IgD-negative memory B cell (primary cell): ENCODE results near the gene NCKAP5. TPM values are rescaled to one million over a fixed set of nuclear protein-coding genes. Genes with fewer than 3 reads are reported as not detected.

ENCODE experiments used
- H3K27ac Mint-ChIP-seq, 3 donors: one replicate each; pipeline ENCODE4 v1.8.0; 2020 to 2022; ENCODE audit warnings: mild to moderate bottlenecking in 3 of 3, mixed read lengths in 3 of 3, moderate library complexity in 1 of 3
- H3K27me3 Mint-ChIP-seq: one replicate; pipeline ENCODE4 v1.8.0; 2021; ENCODE audit warnings: mixed read lengths
- H3K36me3 Mint-ChIP-seq: one replicate; pipeline ENCODE4 v1.8.0; 2020; ENCODE audit warnings: mild to moderate bottlenecking, mixed read lengths
- H3K4me1 Mint-ChIP-seq, 3 donors: one replicate each; pipeline ENCODE4 v1.8.0; 2020 to 2022; ENCODE audit warnings: mixed read lengths in 3 of 3, mild to moderate bottlenecking in 1 of 3
- H3K4me3 Mint-ChIP-seq, 4 donors: one replicate each; pipeline ENCODE4 v1.8.0; 2020 to 2022; ENCODE audit warnings: mild to moderate bottlenecking in 4 of 4, mixed read lengths in 4 of 4, moderate library complexity in 3 of 4
- H3K9me3 Mint-ChIP-seq, 3 donors: one replicate each; pipeline ENCODE4 v1.8.0; 2020 to 2021; ENCODE audit warnings: mixed read lengths in 3 of 3, mild to moderate bottlenecking in 1 of 3
- polyA plus RNA-seq: library from polyadenylated mRNA; unstranded; fragments of 300-500 nt; fragmentation: Illumina TruSeq; gene quantifications from one replicate; pipeline ENCODE4 v1.2.3, GENCODE V29; 2021

NCKAP5 gene
- polyA plus RNA-seq, 1 donor from 2014 or later, result not detected

DNA sequence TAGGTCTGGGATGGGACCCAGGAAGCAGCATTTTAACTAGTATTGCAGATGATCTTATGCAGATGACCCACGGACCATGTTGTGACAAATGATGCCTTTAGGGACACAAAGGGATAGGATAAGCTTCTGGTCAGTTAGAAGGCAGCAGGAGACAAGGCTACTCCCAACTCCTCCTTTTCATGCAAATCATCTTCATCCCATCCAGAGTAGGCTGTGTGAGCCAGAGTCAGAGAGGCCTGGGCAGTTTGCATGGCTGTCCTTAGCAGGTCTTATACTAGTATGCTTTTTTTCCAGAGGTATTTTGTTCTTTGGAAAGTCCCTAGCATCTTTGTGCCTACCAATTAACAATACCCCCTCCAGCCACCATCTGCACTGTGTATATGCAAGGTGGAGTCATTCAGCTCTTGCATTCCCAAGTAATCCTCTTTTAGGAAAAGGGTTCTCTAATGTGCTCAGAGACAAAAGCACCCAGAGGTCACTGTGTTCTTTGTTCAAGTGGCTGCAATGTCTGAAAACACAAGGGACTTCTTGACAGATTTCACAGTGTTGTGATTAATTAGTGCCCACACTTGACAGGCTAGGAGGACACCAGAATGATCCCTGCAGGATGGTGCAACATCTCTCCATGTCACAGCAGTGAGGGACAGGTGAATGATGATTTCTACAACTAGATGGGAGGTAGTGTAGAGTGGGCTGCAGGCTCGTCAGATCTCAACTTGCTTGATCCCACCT is 225.8 kb downstream of the NCKAP5 start:
- H3K4me3 Mint-ChIP-seq, result no peak overlapping the region
- H3K27me3 Mint-ChIP-seq, result no peaks in the 10 kb centered on the region
- no peaks in the 10 kb centered on the region for H3K4me1 Mint-ChIP-seq
- peaks cover 0 to 3% (median 0%) of the 10 kb centered on the region in 3 donors for H3K9me3 Mint-ChIP-seq
- no peak overlapping the region for H3K27ac Mint-ChIP-seq
- no peaks in the 10 kb centered on the region for H3K36me3 Mint-ChIP-seq

DNA sequence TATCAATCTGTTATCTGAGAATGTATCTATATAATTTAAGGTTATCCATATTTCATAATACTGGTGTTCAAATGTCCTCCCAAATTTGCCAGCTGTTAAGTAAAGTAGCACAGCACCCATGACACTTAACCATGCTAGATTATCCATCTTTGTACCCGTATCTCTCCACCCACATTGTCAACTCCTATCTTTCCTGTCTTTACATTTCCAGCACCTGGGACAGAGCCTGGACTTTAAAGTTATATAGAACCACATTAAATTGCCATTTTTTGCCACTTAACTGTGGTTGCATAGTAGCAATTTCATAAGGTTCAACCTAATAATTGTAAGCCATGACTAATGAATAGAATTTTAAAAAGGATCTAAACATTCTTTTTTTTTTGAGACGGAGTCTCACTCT is 226.7 kb downstream of the NCKAP5 start:
- H3K36me3 Mint-ChIP-seq, result no peaks in the 10 kb centered on the region
- no peak overlapping the region for H3K4me3 Mint-ChIP-seq
- no peak overlapping the region for H3K27ac Mint-ChIP-seq

DNA sequence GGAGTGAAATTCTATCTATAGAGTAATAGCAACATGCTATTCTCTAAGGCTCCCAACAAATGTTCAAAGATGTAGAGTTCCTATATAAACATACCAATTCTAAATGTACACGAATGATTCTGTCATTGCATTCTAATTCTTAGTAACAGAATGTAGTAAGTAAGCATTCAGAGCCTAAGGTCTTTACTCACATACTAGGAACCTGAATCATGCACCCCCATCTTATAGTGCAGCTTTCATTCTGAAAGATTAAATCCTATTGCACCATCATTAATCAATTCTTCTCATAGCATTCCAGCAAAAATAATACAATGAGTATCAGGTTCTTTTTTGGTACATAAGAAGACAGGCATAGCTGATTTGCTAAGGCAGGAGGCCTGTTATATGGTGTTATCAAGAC is 230.0 kb downstream of the NCKAP5 start:
- peaks cover 0 to 3% (median 0%) of the 10 kb centered on the region in 3 donors for H3K9me3 Mint-ChIP-seq
- no peak overlapping the region for H3K27ac Mint-ChIP-seq

More for the DNA sequence above, 226.7 kb downstream of the NCKAP5 start:
- no peaks in the 10 kb centered on the region for H3K4me1 Mint-ChIP-seq
- H3K9me3 Mint-ChIP-seq, result peaks cover 0 to 3% (median 0%) of the 10 kb centered on the region in 3 donors
- no peaks in the 10 kb centered on the region for H3K27me3 Mint-ChIP-seq

DNA sequence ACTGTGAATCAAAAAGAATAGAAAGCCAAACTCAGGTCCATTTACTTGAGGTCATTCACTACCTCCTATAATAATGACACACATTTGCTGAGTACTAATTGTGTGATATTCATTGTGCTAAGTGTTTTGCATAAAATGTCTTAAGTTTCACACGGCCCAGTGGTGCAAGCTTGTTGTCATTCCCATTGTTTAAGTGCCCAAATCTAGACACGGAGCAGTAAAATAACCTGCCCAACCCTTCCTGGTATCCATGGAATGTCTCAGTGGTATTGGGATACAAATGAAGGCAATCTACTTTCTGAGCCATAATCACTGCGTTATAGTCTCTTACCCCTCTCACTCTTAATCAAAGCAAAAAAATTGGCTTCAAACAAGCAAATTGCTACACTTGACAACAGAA is 233.3 kb downstream of the NCKAP5 start:
- Mint-ChIP-seq H3K4me3 (no peak overlapping the region), H3K36me3 (no peaks in the 10 kb centered on the region)

More for the DNA sequence above, 230.0 kb downstream of the NCKAP5 start:
- H3K36me3 Mint-ChIP-seq, result no peaks in the 10 kb centered on the region
- H3K4me1 Mint-ChIP-seq, result no peaks in the 10 kb centered on the region
- H3K4me3 Mint-ChIP-seq, result no peak overlapping the region
- H3K27me3 Mint-ChIP-seq, result no peaks in the 10 kb centered on the region

DNA sequence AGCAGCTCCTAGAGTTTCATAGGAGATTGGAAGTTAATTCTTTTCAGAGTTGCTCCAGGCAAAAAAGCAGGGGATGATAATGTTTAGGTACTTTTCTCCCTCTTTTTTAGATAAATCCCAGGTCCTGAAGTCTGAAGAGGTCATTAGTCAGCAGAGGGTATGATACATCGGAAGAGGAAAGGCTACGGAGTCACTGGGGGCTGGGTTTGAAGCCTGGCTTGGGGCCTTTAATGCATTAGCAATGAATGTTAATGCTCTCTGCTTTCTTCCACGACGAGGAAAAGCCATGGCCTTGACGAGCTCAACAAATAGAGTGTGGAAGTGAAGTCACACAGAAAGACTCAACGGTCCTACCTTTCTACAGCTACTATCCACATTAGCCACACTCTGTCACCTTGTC is 235.1 kb downstream of the NCKAP5 start:
- no peaks in the 10 kb centered on the region for H3K27me3 Mint-ChIP-seq
- H3K4me1 Mint-ChIP-seq, result no peaks in the 10 kb centered on the region
- H3K4me3 Mint-ChIP-seq, result no peak overlapping the region
- peaks cover 0 to 3% (median 0%) of the 10 kb centered on the region in 3 donors for H3K9me3 Mint-ChIP-seq
- H3K27ac Mint-ChIP-seq, result no peak overlapping the region
- no peaks in the 10 kb centered on the region for H3K36me3 Mint-ChIP-seq

More for the DNA sequence above, 233.3 kb downstream of the NCKAP5 start:
- Mint-ChIP-seq H3K9me3 (peaks cover 0 to 3% (median 0%) of the 10 kb centered on the region in 3 donors), H3K4me1 (no peaks in the 10 kb centered on the region), H3K27ac (no peak overlapping the region), H3K27me3 (no peaks in the 10 kb centered on the region)

DNA sequence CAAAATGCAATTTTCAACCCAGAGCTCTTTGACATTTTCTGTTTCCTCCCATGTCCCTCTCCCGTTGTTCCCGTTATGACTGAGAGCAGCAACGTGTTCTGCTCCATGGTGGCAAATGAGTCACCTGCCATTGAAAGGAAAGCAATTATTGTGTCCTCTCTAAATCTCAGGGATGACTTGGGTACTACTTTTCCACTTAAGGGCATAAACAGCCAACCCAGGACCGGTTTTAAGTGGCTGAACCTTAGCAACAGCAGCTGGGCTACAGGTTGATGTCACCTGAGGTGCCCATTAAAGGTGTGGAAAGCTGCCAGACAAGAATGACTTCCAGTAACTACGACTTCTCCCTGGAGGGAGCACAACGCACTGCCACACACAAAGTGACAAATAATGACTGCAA is 236.8 kb downstream of the NCKAP5 start:
- Mint-ChIP-seq H3K4me1 (no peaks in the 10 kb centered on the region), H3K36me3 (no peaks in the 10 kb centered on the region), H3K27ac (no peak overlapping the region), H3K27me3 (no peaks in the 10 kb centered on the region), H3K9me3 (peaks cover 0 to 3% (median 0%) of the 10 kb centered on the region in 3 donors), H3K4me3 (no peak overlapping the region)

DNA sequence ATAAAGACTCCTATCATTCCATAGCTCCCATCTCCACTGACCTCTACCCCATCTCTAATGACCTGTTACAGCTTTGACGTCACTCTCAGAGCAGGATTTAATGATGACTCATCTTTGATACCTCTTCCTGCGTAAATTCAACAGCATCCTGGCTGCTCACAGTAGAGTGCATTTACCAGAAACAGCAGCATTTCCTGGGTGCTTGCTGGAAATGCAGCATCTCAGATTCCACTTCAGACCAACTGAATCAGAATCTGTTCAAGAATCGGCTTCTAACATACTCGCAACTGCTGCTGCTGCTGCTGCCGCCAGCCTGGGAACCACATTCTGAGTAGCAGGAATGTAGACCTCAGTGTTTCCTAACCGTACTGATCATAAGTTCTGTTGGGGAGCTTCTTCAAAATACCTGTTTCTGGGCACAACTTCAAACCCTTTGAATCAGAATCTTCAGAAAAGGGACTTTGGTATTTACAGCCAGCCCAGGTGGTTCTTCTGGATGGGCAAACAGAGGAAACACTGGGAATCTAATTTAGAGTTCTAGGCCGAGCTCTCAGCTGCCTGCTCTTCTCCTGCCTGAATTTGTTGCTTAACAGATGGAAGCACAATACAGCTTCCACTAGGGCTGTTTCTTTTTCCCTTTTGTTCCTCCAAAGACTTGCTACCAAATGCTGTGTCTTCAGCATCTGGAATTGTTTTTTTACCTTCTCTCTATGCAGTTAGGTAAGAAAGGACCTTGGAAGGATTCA is 241.4 kb downstream of the NCKAP5 start:
- H3K4me3 Mint-ChIP-seq, result no peak overlapping the region
- no peak overlapping the region for H3K27ac Mint-ChIP-seq
- H3K27me3 Mint-ChIP-seq, result no peaks in the 10 kb centered on the region
- no peaks in the 10 kb centered on the region for H3K36me3 Mint-ChIP-seq
- no peaks in the 10 kb centered on the region for H3K9me3 Mint-ChIP-seq
- H3K4me1 Mint-ChIP-seq, result no peaks in the 10 kb centered on the region

DNA sequence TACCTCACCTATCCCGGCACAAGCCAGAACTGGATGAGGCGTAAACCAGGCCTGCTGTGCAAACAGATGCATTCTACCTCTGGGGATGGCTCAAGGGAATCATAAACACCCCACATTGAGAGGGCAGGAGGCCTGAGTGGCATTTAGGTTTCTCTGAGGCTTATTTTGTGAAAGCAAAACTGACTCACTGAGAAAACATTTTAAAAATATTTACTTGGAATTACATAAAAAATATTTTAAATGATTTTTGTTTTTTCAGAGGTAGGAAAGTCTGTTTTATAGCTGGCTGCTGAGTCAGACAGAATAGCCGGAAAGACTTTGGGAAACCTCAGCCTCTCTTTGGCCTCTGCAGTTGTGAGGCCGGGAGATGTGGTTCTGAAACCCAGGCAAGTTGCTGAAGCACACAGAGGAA is 244.1 kb downstream of the NCKAP5 start:
- Mint-ChIP-seq H3K36me3 (no peaks in the 10 kb centered on the region), H3K4me1 (no peaks in the 10 kb centered on the region), H3K27me3 (no peaks in the 10 kb centered on the region), H3K27ac (no peak overlapping the region), H3K4me3 (no peak overlapping the region), H3K9me3 (peaks cover 0 to 3% (median 0%) of the 10 kb centered on the region in 3 donors)

DNA sequence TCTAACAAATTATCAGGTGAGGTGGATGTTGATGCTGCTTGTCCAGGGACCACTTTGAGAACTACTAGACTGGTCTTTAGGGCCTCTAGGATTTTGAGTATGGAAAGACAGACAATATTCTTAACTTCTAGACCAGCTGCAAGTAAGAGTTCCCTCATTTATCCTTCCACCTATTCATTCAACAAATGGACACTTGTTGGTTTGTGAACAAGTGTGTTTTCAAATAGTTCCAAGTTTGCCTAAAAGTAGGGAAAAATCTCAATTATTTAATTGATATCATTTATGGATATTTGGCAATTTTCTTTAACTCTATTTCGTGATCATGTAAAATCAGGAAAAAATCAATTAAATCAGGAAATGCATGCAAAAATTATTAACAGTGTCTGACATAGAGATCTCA is 245.4 kb downstream of the NCKAP5 start:
- Mint-ChIP-seq H3K4me1 (no peaks in the 10 kb centered on the region), H3K9me3 (peaks cover 0 to 3% (median 0%) of the 10 kb centered on the region in 3 donors), H3K27ac (no peak overlapping the region), H3K4me3 (no peak overlapping the region), H3K36me3 (no peaks in the 10 kb centered on the region), H3K27me3 (no peaks in the 10 kb centered on the region)

DNA sequence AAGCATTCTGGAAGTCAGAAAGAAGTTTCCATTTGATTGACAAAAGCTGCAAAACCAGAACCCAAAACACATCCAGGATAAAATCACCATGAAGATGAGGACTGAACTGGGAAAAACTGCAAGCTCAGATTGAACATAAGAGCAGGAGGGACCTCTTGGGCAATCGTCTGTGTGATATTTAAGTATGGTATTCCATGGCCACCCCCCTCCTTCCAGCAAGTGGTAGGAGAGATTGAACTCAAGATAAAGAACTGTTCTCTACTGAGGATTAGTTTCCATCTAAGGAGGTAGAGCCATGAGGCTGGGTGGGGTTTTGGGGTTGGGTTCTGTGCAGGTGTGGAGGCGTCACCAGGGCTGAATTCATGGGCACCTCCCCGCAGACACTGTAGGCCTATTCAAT is 251.1 kb downstream of the NCKAP5 start:
- H3K27me3 Mint-ChIP-seq, result peaks cover 3% of the 10 kb centered on the region
- H3K4me1 Mint-ChIP-seq, result peaks cover 0 to 1% (median 0%) of the 10 kb centered on the region in 3 donors
- peaks cover 0 to 3% (median 0%) of the 10 kb centered on the region in 3 donors for H3K9me3 Mint-ChIP-seq
- H3K27ac Mint-ChIP-seq, result no peak overlapping the region
- no peak overlapping the region for H3K4me3 Mint-ChIP-seq
- peaks cover 3% of the 10 kb centered on the region for H3K36me3 Mint-ChIP-seq

DNA sequence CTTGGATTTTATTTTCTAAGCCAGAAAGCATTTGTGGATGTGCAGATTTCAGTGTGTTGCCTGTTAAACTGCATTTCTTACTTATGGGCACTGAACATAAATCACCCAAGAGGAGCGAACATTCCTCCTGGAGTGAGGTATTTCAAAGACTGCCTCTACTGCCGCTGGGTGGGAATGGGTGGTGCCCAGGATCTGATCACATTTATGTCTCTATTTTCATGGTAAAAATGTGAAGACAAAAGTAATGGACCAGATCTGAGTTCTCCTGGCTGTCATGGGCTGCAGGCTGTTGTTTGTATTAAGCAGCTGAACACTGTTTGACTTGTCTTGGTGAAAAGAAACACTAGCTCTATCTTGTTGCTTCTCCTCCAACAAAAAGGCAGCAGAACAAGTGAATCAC is 251.7 kb downstream of the NCKAP5 start:
- H3K27me3 Mint-ChIP-seq, result peaks cover 3% of the 10 kb centered on the region
- H3K9me3 Mint-ChIP-seq, result peaks cover 0 to 3% (median 0%) of the 10 kb centered on the region in 3 donors
- H3K36me3 Mint-ChIP-seq, result peaks cover 3% of the 10 kb centered on the region
- no peak overlapping the region for H3K27ac Mint-ChIP-seq
- peaks cover 0 to 1% (median 0%) of the 10 kb centered on the region in 3 donors for H3K4me1 Mint-ChIP-seq
- H3K4me3 Mint-ChIP-seq, result no peak overlapping the region

DNA sequence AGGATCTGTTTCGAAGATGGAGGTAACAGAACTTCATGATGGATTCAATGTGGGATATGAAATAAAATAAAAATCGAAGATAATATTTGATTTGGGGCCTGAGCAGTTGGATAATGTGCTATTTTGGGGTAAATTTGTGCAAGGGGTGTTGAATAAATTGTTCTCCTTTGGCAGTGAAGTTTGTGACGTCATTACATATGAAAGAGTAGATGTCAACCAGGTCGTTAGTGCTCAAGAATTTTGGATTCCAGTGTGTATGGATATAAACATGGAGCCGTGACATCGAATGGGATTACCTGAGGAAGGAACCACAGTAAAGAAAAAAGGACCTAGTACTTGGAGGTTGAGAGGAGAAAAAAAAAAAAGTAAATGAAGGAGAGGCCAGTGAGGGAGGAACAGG is 253.0 kb downstream of the NCKAP5 start:
- Mint-ChIP-seq H3K27ac (no peak overlapping the region), H3K27me3 (peaks cover 3% of the 10 kb centered on the region), H3K4me1 (peaks cover 0 to 1% (median 0%) of the 10 kb centered on the region in 3 donors), H3K36me3 (peaks cover 3% of the 10 kb centered on the region), H3K9me3 (peaks cover 0 to 2% (median 0%) of the 10 kb centered on the region in 3 donors), H3K4me3 (no peak overlapping the region)

DNA sequence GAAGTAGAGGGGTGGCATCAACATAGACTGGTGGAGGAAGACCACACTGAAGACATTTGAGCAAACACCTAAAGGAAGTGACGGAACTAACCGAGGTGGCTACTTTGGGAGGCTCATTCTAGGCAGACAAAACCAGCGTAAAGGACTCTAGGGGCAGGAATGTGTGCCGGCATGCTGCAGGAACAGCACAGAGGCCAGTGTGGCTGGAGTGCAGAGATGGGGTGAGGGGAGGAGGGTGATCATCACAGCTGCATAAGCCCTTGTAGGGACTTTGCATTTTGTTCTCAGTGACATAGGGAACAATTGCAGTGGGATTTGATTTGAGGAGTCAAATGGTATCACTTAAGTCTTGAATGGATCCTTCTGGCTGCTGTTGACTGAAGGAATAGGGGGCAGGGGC is 253.5 kb downstream of the NCKAP5 start:
- no peak overlapping the region for H3K4me3 Mint-ChIP-seq
- peaks cover 3% of the 10 kb centered on the region for H3K27me3 Mint-ChIP-seq

DNA sequence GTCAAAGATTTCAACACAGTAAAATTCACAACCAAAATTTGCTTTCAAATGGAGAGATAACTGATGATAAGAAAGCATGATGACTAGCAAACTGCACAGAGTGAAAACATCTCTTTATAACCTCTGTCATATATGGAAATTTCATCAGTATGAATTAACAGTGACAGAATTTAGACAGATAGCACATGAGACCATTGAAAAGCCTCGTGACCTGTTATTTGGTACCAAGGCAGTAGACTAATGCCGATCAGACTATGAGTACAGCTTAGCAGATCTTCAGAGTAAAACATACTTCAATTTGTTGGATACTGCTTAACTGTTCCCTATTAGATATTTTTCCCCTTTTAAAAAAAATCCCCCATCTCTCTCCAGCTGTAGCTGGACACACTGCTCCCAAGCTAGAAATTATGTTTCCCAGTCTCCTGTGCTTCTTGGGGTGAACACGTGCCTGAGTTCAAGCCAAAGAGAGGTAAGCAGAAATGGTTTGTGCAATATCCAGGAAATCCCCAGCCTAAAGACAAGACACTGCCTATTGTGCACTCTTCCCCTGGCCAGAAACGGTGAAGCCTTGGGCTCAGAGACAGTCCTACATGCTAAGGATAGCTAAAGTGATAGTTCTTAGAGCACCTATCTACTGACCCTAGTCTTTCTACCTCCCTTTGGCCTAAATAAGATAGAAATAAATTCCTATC is 256.1 kb downstream of the NCKAP5 start:
- Mint-ChIP-seq H3K27me3 (peaks cover 3% of the 10 kb centered on the region), H3K27ac (no peak overlapping the region), H3K36me3 (peaks cover 3% of the 10 kb centered on the region), H3K4me1 (peaks cover 0 to 1% (median 0%) of the 10 kb centered on the region in 3 donors), H3K9me3 (peaks cover 0 to 3% (median 0%) of the 10 kb centered on the region in 3 donors), H3K4me3 (no peak overlapping the region)

More for the DNA sequence above, 253.5 kb downstream of the NCKAP5 start:
- H3K36me3 Mint-ChIP-seq, result peaks cover 3% of the 10 kb centered on the region
- H3K9me3 Mint-ChIP-seq, result peaks cover 0 to under 1% (median 0%) of the 10 kb centered on the region in 3 donors
- no peak overlapping the region for H3K27ac Mint-ChIP-seq
- H3K4me1 Mint-ChIP-seq, result peaks cover 0 to 1% (median 0%) of the 10 kb centered on the region in 3 donors

DNA sequence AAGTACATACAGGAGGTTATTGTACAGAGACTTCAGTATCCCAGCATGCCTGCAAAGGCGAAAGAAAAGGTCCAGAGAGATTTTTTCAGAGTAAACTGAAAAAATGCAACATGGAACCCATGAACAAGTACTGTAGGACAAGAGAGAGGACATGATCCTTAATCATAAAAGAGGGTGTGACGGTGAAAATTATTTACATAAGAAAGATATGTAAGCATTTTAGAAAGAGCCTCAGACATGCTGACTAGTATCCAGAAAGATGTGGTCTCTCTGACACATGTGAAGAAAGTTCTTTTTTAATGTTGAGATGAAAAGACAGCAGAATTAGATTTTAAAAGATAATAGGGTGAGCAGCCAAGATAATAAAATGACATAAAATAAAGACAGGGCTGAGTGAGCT is 262.0 kb downstream of the NCKAP5 start:
- Mint-ChIP-seq H3K36me3 (no peaks in the 10 kb centered on the region), H3K4me3 (no peak overlapping the region), H3K27ac (no peak overlapping the region), H3K27me3 (no peaks in the 10 kb centered on the region), H3K4me1 (no peaks in the 10 kb centered on the region), H3K9me3 (peaks cover 0 to 5% (median 3%) of the 10 kb centered on the region in 3 donors)
